Central memory CD4-positive, alpha-beta T cell (primary cell): ENCODE measurements around the gene SPRYD4.
"Not testable (repeated sequence)": the region's sequence is repeated elsewhere in the genome, so short reads cannot be mapped to it uniquely, and the experiment has no call there.

Source experiments
- DNase-seq: peaks from one replicate; pipeline ENCODE4 v3.0.0; 2022
- total RNA-seq, 3 experiments: gene quantifications; one replicate each; lab custom pipeline; 2026; lab: John Stamatoyannopoulos, UW

SPRYD4 gene
- 13.1 to 30.3 (median 22.7) reads per million in 3 experiments for total RNA-seq

DNA sequence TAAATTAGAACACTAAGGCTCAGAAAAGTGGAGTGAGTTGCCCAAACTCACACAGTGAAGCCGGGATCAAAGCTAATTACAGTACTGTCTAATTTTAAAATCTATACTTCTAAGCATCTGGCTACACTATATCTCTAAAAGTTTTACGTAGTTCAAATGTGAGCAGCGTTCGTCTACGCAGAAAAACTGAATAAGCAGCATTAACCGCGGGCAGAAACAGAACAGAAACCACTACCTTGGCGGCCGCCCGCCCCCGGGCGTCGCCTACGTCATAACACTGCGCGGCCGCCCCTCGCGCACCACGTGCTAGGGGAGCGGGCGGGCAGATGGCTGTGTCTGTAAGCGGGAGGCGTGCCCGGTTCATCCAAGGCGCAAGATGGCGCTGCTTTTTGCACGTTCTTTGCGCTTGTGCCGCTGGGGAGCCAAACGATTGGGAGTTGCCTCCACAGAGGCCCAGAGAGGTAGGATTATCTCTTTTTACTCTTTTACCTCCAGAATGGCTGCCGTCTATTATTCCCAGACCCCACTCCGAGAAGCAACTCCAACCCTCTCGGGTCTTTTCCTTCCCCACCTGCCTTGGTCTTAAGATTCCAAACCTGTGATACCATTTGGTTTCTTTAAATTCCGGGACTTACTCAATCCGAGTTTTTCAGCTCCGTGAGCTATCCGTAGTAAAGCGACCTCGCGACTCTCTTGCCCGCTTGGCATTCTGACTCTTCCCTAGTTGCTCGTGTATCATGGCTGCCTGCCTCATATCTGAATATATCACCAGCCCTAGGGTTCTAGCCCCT lies at the start of gene SPRYD4:
Gene SPRYD4, plus strand, starts transcription at position 363 of the 791 bp plus-strand sequence. Its CDS starts 14 bp downstream, at position 377.
- DNase-seq, result peak; percentile 95

DNA sequence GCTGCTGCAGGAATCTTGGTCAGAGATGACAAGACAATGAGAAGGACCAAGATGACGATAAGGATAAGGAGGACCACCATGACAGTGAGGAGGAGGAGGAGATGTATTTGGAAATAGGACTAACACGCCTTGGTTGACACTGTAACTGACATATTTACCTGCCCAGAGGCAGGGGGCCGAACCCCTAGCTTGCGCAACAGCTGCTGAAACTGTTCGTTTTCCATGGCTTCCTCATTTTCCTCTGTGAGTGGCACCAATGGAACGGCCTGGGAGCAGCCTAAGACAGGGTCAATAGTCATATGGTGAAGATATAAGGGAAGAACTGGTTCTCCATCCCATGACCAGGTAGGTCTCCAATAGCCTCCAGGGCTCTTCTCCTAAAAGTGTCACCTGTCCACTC lies 48.0 kb upstream of the SPRYD4 start:
- no peak for DNase-seq

DNA sequence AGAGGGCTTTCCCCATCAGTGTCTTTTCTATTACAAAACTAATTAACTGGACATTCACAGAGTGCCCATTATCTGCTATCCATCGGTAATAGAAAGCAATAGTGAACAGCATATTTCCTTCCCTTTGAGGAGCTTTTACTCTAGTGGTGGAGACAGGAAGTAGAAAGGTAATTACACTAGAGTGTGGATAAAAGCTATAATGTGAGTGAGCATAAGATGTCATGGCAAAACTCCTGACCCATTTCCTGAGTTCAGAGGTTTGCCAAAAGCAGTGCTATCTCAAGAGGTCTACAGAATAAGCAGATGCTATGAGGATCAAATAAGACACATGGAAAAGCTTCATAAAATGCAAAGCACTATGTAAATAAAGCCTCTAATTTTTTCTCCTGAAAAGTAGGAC lies 43.2 kb upstream of the SPRYD4 start:
- DNase-seq, result no peak

- no peak for DNase-seq
Observed at GRCh38 chr12:56425940-56426438, 42.4 kb upstream of the SPRYD4 start.

DNA sequence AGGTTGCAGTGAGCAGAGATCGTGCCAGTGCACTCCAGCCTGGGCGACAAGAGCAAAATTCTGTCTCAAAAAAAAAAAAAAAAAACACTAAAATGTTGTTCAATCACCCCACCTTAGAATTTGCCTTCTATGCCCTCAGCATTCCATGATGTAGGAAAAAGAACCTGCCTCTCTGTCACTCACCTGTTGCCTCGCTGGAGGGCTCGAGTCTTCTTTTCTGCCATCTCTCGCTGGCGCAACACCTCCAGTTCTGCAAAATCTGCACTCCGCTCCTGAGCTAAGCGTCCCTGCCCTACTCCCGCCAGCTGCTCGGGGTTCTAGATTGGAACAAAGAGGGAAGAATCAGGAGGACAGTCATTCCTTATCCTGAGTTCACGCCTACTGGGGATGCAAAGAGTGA lies 37.1 kb upstream of the SPRYD4 start:
- DNase-seq, result no peak

- DNase-seq, result no peak
Observed at GRCh38 chr12:56431850-56432249, 36.5 kb upstream of the SPRYD4 start.

- no peak for DNase-seq
Observed at GRCh38 chr12:56434828-56435227, 33.5 kb upstream of the SPRYD4 start.

- no peak for DNase-seq
Observed at GRCh38 chr12:56437430-56438176, 30.8 kb upstream of the SPRYD4 start.

DNA sequence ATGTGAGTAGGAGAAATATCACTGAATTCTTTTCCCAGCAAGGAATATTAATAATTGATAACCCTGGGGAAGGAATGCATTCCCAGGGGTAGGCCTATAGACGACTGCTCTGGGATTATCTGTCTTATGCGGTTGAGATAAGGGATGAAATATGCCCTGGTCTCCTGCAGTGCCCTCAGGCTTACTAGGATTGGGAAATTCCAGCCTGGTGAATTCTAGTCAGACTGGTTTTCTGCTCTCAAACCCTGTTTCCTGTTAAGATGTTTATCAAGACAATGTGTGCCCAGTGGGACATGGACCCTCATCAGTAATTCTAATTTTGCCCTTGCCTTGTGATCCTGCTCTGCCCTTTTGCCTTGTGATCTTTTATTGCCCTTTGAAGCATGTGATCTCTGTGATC lies 25.2 kb upstream of the SPRYD4 start:
- not testable (repeated sequence) for DNase-seq

- DNase-seq, result peak; percentile 84
Observed at GRCh38 chr12:56448860-56449621, 19.3 kb upstream of the SPRYD4 start, which contains the start of gene TIMELESS. Gene TIMELESS, minus strand, starts transcription at chr12:56449426. Its CDS starts 15,256 bp downstream, at chr12:56434170.

GRCh38 chr12:56449622-56449984 lies 18.8 kb upstream of the SPRYD4 start:
- no peak for DNase-seq

DNA sequence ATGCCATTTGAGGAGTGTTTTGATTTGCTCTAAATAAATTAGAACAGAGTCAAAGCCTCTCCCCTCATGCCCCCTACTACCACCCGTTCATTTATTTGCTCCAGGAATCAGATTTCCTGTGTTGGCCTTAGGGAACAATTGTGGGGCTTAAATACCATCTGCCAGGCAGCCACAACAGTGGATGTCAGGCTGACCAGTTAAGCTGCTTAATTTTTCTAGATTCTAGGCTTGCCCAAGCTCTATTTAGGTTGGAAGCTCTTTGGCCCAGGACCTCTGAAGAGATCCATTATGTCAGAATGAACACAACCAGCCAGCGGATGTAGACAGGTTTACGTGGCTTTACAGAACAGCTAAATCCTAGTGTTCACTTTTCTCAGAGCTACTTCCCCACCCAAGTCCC lies 18.1 kb upstream of the SPRYD4 start:
- no peak for DNase-seq

GRCh38 chr12:56451147-56451546 lies 17.2 kb upstream of the SPRYD4 start:
- no peak for DNase-seq

DNA sequence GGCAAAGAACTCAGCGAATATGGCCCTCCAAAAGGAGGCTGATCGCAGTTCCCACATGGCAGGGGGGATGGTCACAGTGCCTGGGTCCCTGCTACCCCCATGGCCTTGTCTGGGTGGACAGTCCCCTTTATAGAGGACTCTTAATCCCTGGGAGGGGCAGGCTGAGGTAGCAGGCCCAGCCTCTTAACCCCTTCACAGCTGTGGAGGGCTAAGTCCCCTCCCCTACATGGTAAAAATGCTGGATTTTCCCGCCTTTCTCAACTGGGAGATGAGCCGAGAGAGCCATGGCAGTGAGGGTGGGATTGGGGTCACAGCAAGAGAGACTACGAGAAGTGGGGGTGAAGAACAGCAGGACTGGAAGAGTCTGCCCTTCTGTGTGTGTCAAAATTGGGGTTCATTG lies 13.8 kb upstream of the SPRYD4 start, which contains the start of gene MIP:
Gene MIP, minus strand, starts transcription at position 101 of the 400 bp plus-strand sequence. Its CDS starts 44 bp downstream, at position 57.
- no peak for DNase-seq

GRCh38 chr12:56457817-56458216 lies 10.6 kb upstream of the SPRYD4 start:
- no peak for DNase-seq

GRCh38 chr12:56461235-56462159 lies 6.9 kb upstream of the SPRYD4 start:
- no peak for DNase-seq

GRCh38 chr12:56462565-56462964 lies 5.8 kb upstream of the SPRYD4 start:
- no peak for DNase-seq

DNA sequence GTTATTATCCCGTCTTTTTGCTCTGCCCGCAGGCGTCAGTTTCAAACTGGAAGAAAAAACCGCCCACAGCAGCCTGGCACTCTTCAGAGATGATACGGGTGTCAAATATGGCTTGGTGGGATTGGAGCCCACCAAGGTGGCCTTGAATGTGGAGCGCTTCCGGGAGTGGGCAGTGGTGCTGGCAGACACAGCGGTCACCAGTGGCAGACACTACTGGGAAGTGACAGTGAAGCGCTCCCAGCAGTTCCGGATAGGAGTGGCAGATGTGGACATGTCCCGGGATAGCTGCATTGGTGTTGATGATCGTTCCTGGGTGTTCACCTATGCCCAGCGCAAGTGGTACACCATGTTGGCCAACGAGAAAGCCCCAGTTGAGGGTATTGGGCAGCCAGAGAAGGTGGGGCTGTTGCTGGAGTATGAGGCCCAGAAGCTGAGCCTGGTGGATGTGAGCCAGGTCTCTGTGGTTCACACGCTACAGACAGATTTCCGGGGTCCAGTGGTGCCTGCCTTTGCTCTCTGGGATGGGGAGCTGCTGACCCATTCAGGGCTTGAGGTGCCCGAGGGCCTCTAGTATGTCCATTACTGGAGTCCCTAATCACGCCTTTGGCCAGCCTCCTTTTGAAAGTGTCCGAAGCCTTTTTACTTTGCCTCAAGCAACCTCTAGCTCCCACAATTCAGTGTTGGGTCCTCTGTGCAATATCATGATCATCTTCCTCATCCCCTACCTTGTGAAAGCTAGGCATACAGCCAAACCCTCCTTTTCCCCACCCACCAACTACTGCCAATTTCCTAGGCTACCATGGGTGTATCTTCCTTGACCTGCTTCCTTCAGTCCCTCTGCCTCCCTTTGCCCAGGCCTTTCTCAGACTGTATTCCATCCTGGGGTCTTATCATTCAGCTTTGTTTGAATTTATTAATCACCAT lies 891 bp downstream of the SPRYD4 start:
- no peak for DNase-seq

GRCh38 chr12:56474389-56474788 lies 6.0 kb downstream of the SPRYD4 start:
- DNase-seq, result no peak

DNA sequence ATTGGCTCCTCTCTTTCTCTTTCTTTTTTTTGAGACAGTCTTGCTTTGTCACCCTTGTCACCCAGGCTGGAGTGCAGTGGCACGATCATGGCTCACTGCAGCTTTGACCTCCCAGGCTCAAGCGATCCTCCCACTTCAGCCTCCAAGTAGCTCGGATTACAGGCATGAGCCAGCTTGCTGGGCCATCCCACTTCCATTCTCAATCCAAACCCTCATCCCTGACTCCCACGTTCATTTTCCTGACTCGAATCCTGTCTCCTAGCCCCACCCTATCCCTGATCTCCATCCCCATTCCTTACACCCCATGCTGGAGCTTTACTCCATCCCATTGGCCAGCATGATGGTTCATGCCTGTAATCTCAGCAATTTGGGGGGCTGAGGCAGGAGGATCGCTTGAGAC lies 7.8 kb downstream of the SPRYD4 start:
- DNase-seq, result no peak
